ENCODE results near the gene MACF1. TPM values are rescaled to one million over a fixed set of nuclear protein-coding genes. Genes with fewer than 3 reads are reported as not detected.

Gene MACF1
- total RNA-seq, 1 donor from 2014 or later: 431 TPM

GRCh38 chr1:39404876-39405275 lies 200.4 kb downstream of the MACF1 start:
- Mint-ChIP-seq H3K4me1 (ENCODE audit: unreplicated experiment) (peaks cover 50% of the 10 kb centered on the region), H3K36me3 (ENCODE audit: unreplicated experiment) (peaks cover 4% of the 10 kb centered on the region)
- DNase-seq (ENCODE audit: extremely low spot score, unreplicated experiment): no peak

GRCh38 chr1:39405358-39405757 lies 200.9 kb downstream of the MACF1 start:
- Mint-ChIP-seq H3K36me3 (ENCODE audit: unreplicated experiment) (peaks cover 4% of the 10 kb centered on the region), H3K27me3 (ENCODE audit: unreplicated experiment) (no peaks in the 10 kb centered on the region), H3K9me3 (ENCODE audit: unreplicated experiment) (no peaks in the 10 kb centered on the region), H3K4me3 (ENCODE audit: unreplicated experiment) (peak overlapping the region; percentile 48), H3K4me1 (ENCODE audit: unreplicated experiment) (peaks cover 52% of the 10 kb centered on the region), H3K27ac (ENCODE audit: unreplicated experiment) (peak overlapping the region; percentile 94)
- DNase-seq (ENCODE audit: extremely low spot score, unreplicated experiment): no peak
- no peak for TF ChIP-seq CTCF (IDR thresholded peaks at IDR 0.05)

More at GRCh38 chr1:39404876-39405275, 200.4 kb downstream of the MACF1 start:
- Mint-ChIP-seq H3K27ac (ENCODE audit: unreplicated experiment) (peak overlapping the region; percentile 94), H3K9me3 (ENCODE audit: unreplicated experiment) (no peaks in the 10 kb centered on the region), H3K4me3 (ENCODE audit: unreplicated experiment) (no peak overlapping the region), H3K27me3 (ENCODE audit: unreplicated experiment) (no peaks in the 10 kb centered on the region)
- TF ChIP-seq CTCF (IDR thresholded peaks at IDR 0.05): no peak

GRCh38 chr1:39406533-39407450 lies 202.3 kb downstream of the MACF1 start:
- Mint-ChIP-seq H3K36me3 (ENCODE audit: unreplicated experiment) (peaks cover 4% of the 10 kb centered on the region), H3K27ac (ENCODE audit: unreplicated experiment) (peak overlapping the region; percentile 94), H3K4me1 (ENCODE audit: unreplicated experiment) (peaks cover 66% of the 10 kb centered on the region), H3K9me3 (ENCODE audit: unreplicated experiment) (no peaks in the 10 kb centered on the region), H3K27me3 (ENCODE audit: unreplicated experiment) (no peaks in the 10 kb centered on the region), H3K4me3 (ENCODE audit: unreplicated experiment) (peak overlapping the region; percentile 81)
- TF ChIP-seq CTCF (IDR thresholded peaks at IDR 0.05): no peak
- no peak for DNase-seq (ENCODE audit: extremely low spot score, unreplicated experiment)

- Mint-ChIP-seq H3K27me3 (ENCODE audit: unreplicated experiment) (no peaks in the 10 kb centered on the region), H3K27ac (ENCODE audit: unreplicated experiment) (peak overlapping the region; percentile 94)
- no peak for TF ChIP-seq CTCF (IDR thresholded peaks at IDR 0.05)
Measured at GRCh38 chr1:39407510-39407895, 203.0 kb downstream of the MACF1 start.

GRCh38 chr1:39407896-39408640 lies 203.6 kb downstream of the MACF1 start:
- no peak for DNase-seq (ENCODE audit: extremely low spot score, unreplicated experiment)
- H3K9me3 Mint-ChIP-seq (ENCODE audit: unreplicated experiment): no peaks in the 10 kb centered on the region
- H3K36me3 Mint-ChIP-seq (ENCODE audit: unreplicated experiment): peaks cover 10% of the 10 kb centered on the region
- no peaks in the 10 kb centered on the region for H3K27me3 Mint-ChIP-seq (ENCODE audit: unreplicated experiment)
- TF ChIP-seq CTCF (IDR thresholded peaks at IDR 0.05): no peak
- peak overlapping the region; percentile 94 for H3K27ac Mint-ChIP-seq (ENCODE audit: unreplicated experiment)
- H3K4me3 Mint-ChIP-seq (ENCODE audit: unreplicated experiment): peak overlapping the region; percentile 81
- peaks cover 73% of the 10 kb centered on the region for H3K4me1 Mint-ChIP-seq (ENCODE audit: unreplicated experiment)

More at GRCh38 chr1:39407510-39407895, 203.0 kb downstream of the MACF1 start:
- Mint-ChIP-seq H3K4me3 (ENCODE audit: unreplicated experiment) (peak overlapping the region; percentile 81), H3K36me3 (ENCODE audit: unreplicated experiment) (peaks cover 10% of the 10 kb centered on the region), H3K4me1 (ENCODE audit: unreplicated experiment) (peaks cover 71% of the 10 kb centered on the region), H3K9me3 (ENCODE audit: unreplicated experiment) (no peaks in the 10 kb centered on the region)
- DNase-seq (ENCODE audit: extremely low spot score, unreplicated experiment): no peak

Data from osteocyte (in vitro differentiated cells).